ENCODE data around the gene ATOH8.
A peak's percentile ranks its signal among the peaks of the same experiment; 100 is the strongest.

ATOH8 gene

GRCh38 chr2:85718885-85719492 lies 34.8 kb upstream of the ATOH8 start:
- no peak for DNase-seq (ENCODE audit: low spot score)

- no peak for DNase-seq (ENCODE audit: low spot score)
These were observed 34.1 kb upstream of the ATOH8 start for GRCh38 chr2:85719609-85720240.

GRCh38 chr2:85720533-85720932 lies 33.3 kb upstream of the ATOH8 start:
- no peak for DNase-seq (ENCODE audit: low spot score)

GRCh38 chr2:85721641-85722040 lies 32.1 kb upstream of the ATOH8 start:
- no peak for DNase-seq (ENCODE audit: low spot score)

- DNase-seq (ENCODE audit: low spot score): no peak
These were observed 31.3 kb upstream of the ATOH8 start for GRCh38 chr2:85722519-85722918.

GRCh38 chr2:85723707-85724360 lies 30.0 kb upstream of the ATOH8 start:
- DNase-seq (ENCODE audit: low spot score): no peak

GRCh38 chr2:85724731-85725181 lies 29.0 kb upstream of the ATOH8 start:
- DNase-seq (ENCODE audit: low spot score): no peak

- no peak for DNase-seq (ENCODE audit: low spot score)
These were observed 28.3 kb upstream of the ATOH8 start for GRCh38 chr2:85725451-85725850.

GRCh38 chr2:85727798-85728197 lies 26.0 kb upstream of the ATOH8 start:
- no peak for DNase-seq (ENCODE audit: low spot score)

- no peak for DNase-seq (ENCODE audit: low spot score)
These were observed 25.4 kb upstream of the ATOH8 start for GRCh38 chr2:85728342-85728741.

- DNase-seq (ENCODE audit: low spot score): peak; percentile 82
These were observed 24.6 kb upstream of the ATOH8 start for GRCh38 chr2:85728883-85729824.

GRCh38 chr2:85729825-85730510 lies 23.8 kb upstream of the ATOH8 start:
- DNase-seq (ENCODE audit: low spot score): no peak

GRCh38 chr2:85730686-85731230 lies 23.0 kb upstream of the ATOH8 start:
- no peak for DNase-seq (ENCODE audit: low spot score)

GRCh38 chr2:85731606-85732005 lies 22.2 kb upstream of the ATOH8 start:
- DNase-seq (ENCODE audit: low spot score): no peak

- no peak for DNase-seq (ENCODE audit: low spot score)
These were observed 21.2 kb upstream of the ATOH8 start for GRCh38 chr2:85732467-85733120.

- no peak for DNase-seq (ENCODE audit: low spot score)
These were observed 20.4 kb upstream of the ATOH8 start for GRCh38 chr2:85733121-85733960.

- no peak for DNase-seq (ENCODE audit: low spot score)
These were observed 19.8 kb upstream of the ATOH8 start for GRCh38 chr2:85734015-85734414.

GRCh38 chr2:85734942-85735608 lies 18.7 kb upstream of the ATOH8 start:
- no peak for DNase-seq (ENCODE audit: low spot score)

- no peak for DNase-seq (ENCODE audit: low spot score)
These were observed 18.1 kb upstream of the ATOH8 start for GRCh38 chr2:85735691-85736090.
